ENCODE results near the gene AGPAT4.

GRCh38 chr6:161151059-161151645, 122.7 kb downstream of the AGPAT4 start:
- no peak for TF ChIP-seq CTCF (conservative IDR thresholded peaks at IDR 0.05; ENCODE audit: low read length)
- no peak for TF ChIP-seq EZH2phosphoT487 (IDR thresholded peaks at IDR 0.05; ENCODE audit: borderline replicate concordance, low read depth, low read length)
